Prostate gland (tissue), 2 donors: ENCODE data around the gene RFWD3. TPM values are rescaled to one million over a fixed set of nuclear protein-coding genes. Genes with fewer than 3 reads are reported as not detected.

Source experiments
- DNase-seq: peaks from one replicate; pipeline ENCODE4 v3.0.0-alpha.2; 2019; ENCODE audit warnings: low spot score
- H3K27ac ChIP-seq, 2 donors: fragments of 200-600 bp; sonication (generic); 2 replicates each; pipeline ENCODE4 v1.5.1; 2017 to 2019
- H3K27me3 ChIP-seq: fragments of 200-600 bp; sonication (generic); replicated peaks from 2 replicates; pipeline ENCODE4 v1.5.1; 2019; ENCODE audit not compliant: insufficient read depth
- H3K36me3 ChIP-seq, 2 donors: fragments of 200-600 bp; sonication (generic); 1 replicate in 1 of 2; 2 replicates in 1 of 2; pipeline versions ENCODE4 v1.5.1 to v1.8.1; 2017 to 2019
- H3K4me1 ChIP-seq: fragments of 200-600 bp; sonication (generic); replicated peaks from 2 replicates; pipeline ENCODE4 v1.5.1; 2019
- H3K4me3 ChIP-seq, 2 donors: fragments of 200-600 bp; sonication (generic); 2 replicates each; pipeline ENCODE4 v1.5.1; 2017 to 2019
- H3K9me3 ChIP-seq: fragments of 200-600 bp; sonication (generic); 2 replicates; pipeline ENCODE4 v1.5.1; 2017
- POLR2A ChIP-seq: fragments of 450-650 bp; IDR thresholded peaks from one replicate; pipeline ENCODE4 v1.6.1; 2016; ENCODE audit warnings: antibody characterized with exemption, mild to moderate bottlenecking
- POLR2AphosphoS5 ChIP-seq: sonication (generic); formaldehyde crosslinking; IDR thresholded peaks from one replicate; pipeline ENCODE4 v1.6.1; 2017; ENCODE audit warnings: antibody characterized with exemption
- WGBS: methylation state at CpG from one replicate; pipeline ENCODE4 v1.1.5; 2018; 5-methylcytosine and 5-hydroxymethylcytosine counted together
- intact Hi-C: fragments of 100-400 bp; cut with DNase I; formaldehyde crosslinking; loops from one replicate; pipeline ENCODE4 v1.14.2; 2022
- total RNA-seq, 2 donors: library from RNA; depleted of rRNA; stranded (reverse); fragments of >200 nt; gene quantifications; one replicate each; pipeline ENCODE4 v1.1.0, GENCODE V29; 2016
- TF ChIP-seq, protein P1 (sequence below), 4 experiments: fragments of 200-600 bp in 2 of 4; fragments of 450-650 bp in 2 of 4; sonication (generic) in 2 of 4; IDR thresholded peaks; 1 replicate in 3 of 4; 2 replicates in 1 of 4; pipeline ENCODE4 v1.5.1; 2016 to 2019; ENCODE audit warnings: antibody characterized with exemption in 4 of 4, mild to moderate bottlenecking in 2 of 4, moderate library complexity in 2 of 4

RFWD3 gene
- total RNA-seq, 2 donors from 2014 or later = 15.7 to 36.9 TPM

DNA sequence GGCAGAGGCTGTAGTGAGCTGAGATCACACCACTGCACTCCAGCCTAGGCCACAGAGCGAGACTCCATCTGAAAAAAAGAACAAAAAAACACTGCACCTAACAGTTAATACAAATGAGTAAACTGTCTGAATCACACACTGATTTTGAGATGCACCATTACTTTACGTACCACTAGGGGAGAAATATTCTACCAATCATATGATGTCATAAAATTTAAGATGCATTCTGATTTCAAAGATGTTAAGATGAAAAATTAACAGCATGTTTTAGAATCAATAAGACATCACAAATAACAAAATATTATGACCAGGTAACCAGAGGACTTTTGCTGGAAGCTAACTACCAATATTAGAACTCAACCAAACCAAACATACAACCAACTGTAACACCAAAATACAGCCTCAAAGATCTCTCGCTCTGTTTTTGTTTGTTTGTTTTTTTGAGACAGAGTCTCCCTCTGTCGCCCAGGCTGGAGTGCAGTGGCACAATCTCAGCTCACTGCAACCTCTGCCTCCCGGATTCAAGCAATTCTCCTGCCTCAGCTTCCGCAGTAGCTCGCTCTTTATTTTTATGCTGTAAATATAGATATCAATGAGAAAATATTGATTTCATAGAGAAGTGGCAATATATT, 91.4 kb downstream of the RFWD3 start:
- Histone ChIP-seq H3K27me3 (no peaks in the 10 kb centered on the region), H3K9me3 (no peaks in the 10 kb centered on the region), H3K36me3 (no peaks in the 10 kb centered on the region), H3K4me3 (no peak overlapping the region), H3K27ac (no peak overlapping the region), H3K4me1 (no peaks in the 10 kb centered on the region)
- intact Hi-C loops = no loop called here
- WGBS = 89% methylated on average over 7 of the region's 7 CpGs
- no peak for DNase-seq
- TF ChIP-seq, protein P1, sequence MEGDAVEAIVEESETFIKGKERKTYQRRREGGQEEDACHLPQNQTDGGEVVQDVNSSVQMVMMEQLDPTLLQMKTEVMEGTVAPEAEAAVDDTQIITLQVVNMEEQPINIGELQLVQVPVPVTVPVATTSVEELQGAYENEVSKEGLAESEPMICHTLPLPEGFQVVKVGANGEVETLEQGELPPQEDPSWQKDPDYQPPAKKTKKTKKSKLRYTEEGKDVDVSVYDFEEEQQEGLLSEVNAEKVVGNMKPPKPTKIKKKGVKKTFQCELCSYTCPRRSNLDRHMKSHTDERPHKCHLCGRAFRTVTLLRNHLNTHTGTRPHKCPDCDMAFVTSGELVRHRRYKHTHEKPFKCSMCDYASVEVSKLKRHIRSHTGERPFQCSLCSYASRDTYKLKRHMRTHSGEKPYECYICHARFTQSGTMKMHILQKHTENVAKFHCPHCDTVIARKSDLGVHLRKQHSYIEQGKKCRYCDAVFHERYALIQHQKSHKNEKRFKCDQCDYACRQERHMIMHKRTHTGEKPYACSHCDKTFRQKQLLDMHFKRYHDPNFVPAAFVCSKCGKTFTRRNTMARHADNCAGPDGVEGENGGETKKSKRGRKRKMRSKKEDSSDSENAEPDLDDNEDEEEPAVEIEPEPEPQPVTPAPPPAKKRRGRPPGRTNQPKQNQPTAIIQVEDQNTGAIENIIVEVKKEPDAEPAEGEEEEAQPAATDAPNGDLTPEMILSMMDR (IDR thresholded peaks at IDR 0.05) = peak in 1 of 4 experiments; percentile 17
- TF ChIP-seq POLR2AphosphoS5 = no peak
- TF ChIP-seq POLR2A = no peak

DNA sequence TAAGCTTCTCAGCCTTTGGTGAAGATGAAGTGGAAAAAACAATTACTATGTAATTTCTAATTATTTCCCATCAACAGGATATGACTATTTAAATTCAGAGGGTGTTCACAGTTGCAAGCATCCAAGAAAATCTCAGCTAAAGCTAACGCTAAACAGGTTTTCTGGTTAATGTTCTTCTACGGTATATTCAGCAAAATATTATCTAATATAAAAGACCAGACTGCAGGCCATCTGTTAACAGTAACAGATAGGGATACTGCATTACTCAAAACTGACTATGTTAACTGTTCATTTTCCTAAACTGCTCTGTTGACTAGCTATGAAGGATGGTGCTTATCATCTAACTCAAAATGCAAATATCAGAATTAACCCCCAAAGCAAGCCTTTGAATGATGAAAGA, 92.5 kb downstream of the RFWD3 start:
- no peak for DNase-seq
- no peak for TF ChIP-seq POLR2A
- TF ChIP-seq, protein P1 (IDR thresholded peaks at IDR 0.05) = no peak
- no peak for TF ChIP-seq POLR2AphosphoS5
- intact Hi-C loops = no loop called here
- no peaks in the 10 kb centered on the region for H3K27me3 ChIP-seq
- no peak overlapping the region for H3K4me3 ChIP-seq
- no peaks in the 10 kb centered on the region for H3K9me3 ChIP-seq
- 84% methylated on average over 2 of the region's 2 CpGs for WGBS
- H3K27ac ChIP-seq = no peak overlapping the region
- no peaks in the 10 kb centered on the region for H3K4me1 ChIP-seq
- H3K36me3 ChIP-seq = no peaks in the 10 kb centered on the region

DNA sequence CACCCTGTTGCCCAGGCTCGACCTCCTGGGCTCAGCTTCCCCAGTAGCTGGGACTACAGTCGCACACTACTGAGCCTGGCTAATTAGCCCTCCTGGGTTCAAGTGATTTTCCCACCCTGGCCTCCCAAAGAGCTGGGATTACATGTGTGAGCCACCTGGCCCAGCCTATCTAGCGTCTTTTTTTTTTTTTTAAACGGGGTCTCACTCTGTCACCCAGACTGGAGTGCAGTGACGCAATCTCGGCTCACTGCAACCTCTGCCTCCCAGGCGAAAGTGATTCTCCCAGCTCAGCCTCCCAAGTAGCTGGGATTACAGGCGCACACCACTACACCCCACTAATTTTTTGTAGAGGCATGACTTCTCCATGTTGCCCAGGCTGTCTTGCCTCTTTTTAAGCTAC, 93.1 kb downstream of the RFWD3 start:
- intact Hi-C loops = no loop called here
- no peaks in the 10 kb centered on the region for H3K4me1 ChIP-seq
- H3K27ac ChIP-seq = no peak overlapping the region
- 87% methylated on average over 8 of the region's 8 CpGs for WGBS
- H3K36me3 ChIP-seq = no peaks in the 10 kb centered on the region
- TF ChIP-seq, protein P1 (IDR thresholded peaks at IDR 0.05) = no peak
- TF ChIP-seq POLR2A (no peak), POLR2AphosphoS5 (no peak)
- no peak overlapping the region for H3K4me3 ChIP-seq
- DNase-seq = no peak
- no peaks in the 10 kb centered on the region for H3K9me3 ChIP-seq
- H3K27me3 ChIP-seq = no peaks in the 10 kb centered on the region

Other genes with a start within 250 kb of the RFWD3 start
- gene CLEC18B, start 245.4 kb downstream of the RFWD3 start, total RNA-seq = 1 to 10 TPM in 1 of 2 donors, not detected in 1; 8.2 TPM
- gene GLG1, start 59.8 kb downstream of the RFWD3 start, total RNA-seq = 100 to 1,000 TPM; 135 to 189 TPM
- gene MLKL, start 34.0 kb upstream of the RFWD3 start, total RNA-seq = 1 to 10 TPM; 7.0 to 8.6 TPM
- 1 to 10 TPM; 3.0 to 4.5 TPM for gene FA2H, start 107.9 kb upstream of the RFWD3 start, total RNA-seq